SK-N-SH treated with all-trans-retinoic acid at 6 μM for 48 hours (cell line): Measurements from ENCODE around the gene PTPRC.

Experiments used
- CREB5 ChIP-seq: fragments of 250-450 bp; sonication (Bioruptor Pico); IDR thresholded peaks from 2 replicates; pipeline ENCODE4 v1.5.1; 2020; ENCODE audit warnings: low read depth, mild to moderate bottlenecking, moderate library complexity
- ESRRG ChIP-seq: fragments of 250-450 bp; sonication (Bioruptor Pico); IDR thresholded peaks from 2 replicates; pipeline ENCODE4 v1.6.1; 2021; ENCODE audit warnings: mild to moderate bottlenecking
- GLIS3 ChIP-seq: fragments of 250-450 bp; sonication (Bioruptor Pico); IDR thresholded peaks from 2 replicates; pipeline ENCODE4 v1.5.0; 2020; ENCODE audit warnings: mild to moderate bottlenecking, moderate library complexity
- OSR1 ChIP-seq: fragments of 250-450 bp; sonication (Bioruptor Pico); IDR thresholded peaks from 2 replicates; pipeline ENCODE4 v1.8.0; 2022; ENCODE audit warnings: moderate library complexity, mild to moderate bottlenecking, inconsistent platforms
- PPARA ChIP-seq: fragments of 250-450 bp; sonication (Bioruptor Pico); IDR thresholded peaks from 2 replicates; pipeline ENCODE4 v1.5.0; 2020; ENCODE audit warnings: mild to moderate bottlenecking, borderline replicate concordance
- ZC3H10 ChIP-seq: fragments of 250-450 bp; sonication (Bioruptor Pico); IDR thresholded peaks from 2 replicates; pipeline ENCODE4 v1.5.1; 2021; ENCODE audit warnings: mild to moderate bottlenecking, moderate library complexity
- ZFP3 ChIP-seq: fragments of 250-450 bp; sonication (Bioruptor Pico); IDR thresholded peaks from 2 replicates; pipeline ENCODE4 v1.5.0; 2020; ENCODE audit warnings: mild to moderate bottlenecking, moderate library complexity
- ZFP30 ChIP-seq: fragments of 450-650 bp; formaldehyde crosslinking; IDR thresholded peaks from 2 replicates; pipeline ENCODE4 v1.5.0; 2022; ENCODE audit warnings: mild to moderate bottlenecking, moderate library complexity
- ZNF565 ChIP-seq: fragments of 450-650 bp; formaldehyde crosslinking; conservative IDR thresholded peaks from 2 replicates; pipeline ENCODE4 v1.5.0; 2020; ENCODE audit warnings: low read depth, mild to moderate bottlenecking, moderate library complexity
- ZNF70 ChIP-seq: fragments of 450-650 bp; formaldehyde crosslinking; IDR thresholded peaks from 2 replicates; pipeline ENCODE4 v1.5.0; 2020; ENCODE audit warnings: mild to moderate bottlenecking, moderate library complexity
- ZNF8 ChIP-seq: fragments of 450-650 bp; formaldehyde crosslinking; IDR thresholded peaks from 2 replicates; pipeline ENCODE4 v1.5.0; 2020; ENCODE audit warnings: mild to moderate bottlenecking, moderate library complexity
- TF ChIP-seq, protein P1 (sequence below): fragments of 250-450 bp; sonication (Bioruptor Pico); IDR thresholded peaks from 2 replicates; pipeline ENCODE4 v1.5.0; 2020; ENCODE audit warnings: mild to moderate bottlenecking, moderate library complexity
- TF ChIP-seq, protein P2 (sequence below): fragments of 250-450 bp; sonication (Bioruptor Pico); IDR thresholded peaks from 2 replicates; pipeline ENCODE4 v1.8.0; 2021; ENCODE audit warnings: low read depth, mild to moderate bottlenecking, moderate library complexity, borderline replicate concordance
- TF ChIP-seq, protein P3 (sequence below): fragments of 250-450 bp; sonication (Bioruptor Pico); IDR thresholded peaks from 2 replicates; pipeline ENCODE4 v1.5.1; 2021; ENCODE audit warnings: mild to moderate bottlenecking, moderate library complexity

- TF ChIP-seq, protein P1, sequence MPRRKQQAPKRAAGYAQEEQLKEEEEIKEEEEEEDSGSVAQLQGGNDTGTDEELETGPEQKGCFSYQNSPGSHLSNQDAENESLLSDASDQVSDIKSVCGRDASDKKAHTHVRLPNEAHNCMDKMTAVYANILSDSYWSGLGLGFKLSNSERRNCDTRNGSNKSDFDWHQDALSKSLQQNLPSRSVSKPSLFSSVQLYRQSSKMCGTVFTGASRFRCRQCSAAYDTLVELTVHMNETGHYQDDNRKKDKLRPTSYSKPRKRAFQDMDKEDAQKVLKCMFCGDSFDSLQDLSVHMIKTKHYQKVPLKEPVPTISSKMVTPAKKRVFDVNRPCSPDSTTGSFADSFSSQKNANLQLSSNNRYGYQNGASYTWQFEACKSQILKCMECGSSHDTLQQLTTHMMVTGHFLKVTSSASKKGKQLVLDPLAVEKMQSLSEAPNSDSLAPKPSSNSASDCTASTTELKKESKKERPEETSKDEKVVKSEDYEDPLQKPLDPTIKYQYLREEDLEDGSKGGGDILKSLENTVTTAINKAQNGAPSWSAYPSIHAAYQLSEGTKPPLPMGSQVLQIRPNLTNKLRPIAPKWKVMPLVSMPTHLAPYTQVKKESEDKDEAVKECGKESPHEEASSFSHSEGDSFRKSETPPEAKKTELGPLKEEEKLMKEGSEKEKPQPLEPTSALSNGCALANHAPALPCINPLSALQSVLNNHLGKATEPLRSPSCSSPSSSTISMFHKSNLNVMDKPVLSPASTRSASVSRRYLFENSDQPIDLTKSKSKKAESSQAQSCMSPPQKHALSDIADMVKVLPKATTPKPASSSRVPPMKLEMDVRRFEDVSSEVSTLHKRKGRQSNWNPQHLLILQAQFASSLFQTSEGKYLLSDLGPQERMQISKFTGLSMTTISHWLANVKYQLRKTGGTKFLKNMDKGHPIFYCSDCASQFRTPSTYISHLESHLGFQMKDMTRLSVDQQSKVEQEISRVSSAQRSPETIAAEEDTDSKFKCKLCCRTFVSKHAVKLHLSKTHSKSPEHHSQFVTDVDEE (CRISPR knock-in tag) = no peak
- TF ChIP-seq ZNF8 (CRISPR knock-in tag) (no peak), ZFP30 (CRISPR knock-in tag) (no peak), CREB5 (CRISPR knock-in tag) (no peak), PPARA (CRISPR knock-in tag) (no peak), ESRRG (CRISPR knock-in tag) (no peak), ZNF565 (CRISPR knock-in tag) (no peak), ZC3H10 (CRISPR knock-in tag) (no peak), OSR1 (CRISPR knock-in tag) (no peak), GLIS3 (CRISPR knock-in tag) (no peak), ZNF70 (CRISPR knock-in tag) (no peak), ZFP3 (CRISPR knock-in tag) (no peak)
- TF ChIP-seq, protein P2, sequence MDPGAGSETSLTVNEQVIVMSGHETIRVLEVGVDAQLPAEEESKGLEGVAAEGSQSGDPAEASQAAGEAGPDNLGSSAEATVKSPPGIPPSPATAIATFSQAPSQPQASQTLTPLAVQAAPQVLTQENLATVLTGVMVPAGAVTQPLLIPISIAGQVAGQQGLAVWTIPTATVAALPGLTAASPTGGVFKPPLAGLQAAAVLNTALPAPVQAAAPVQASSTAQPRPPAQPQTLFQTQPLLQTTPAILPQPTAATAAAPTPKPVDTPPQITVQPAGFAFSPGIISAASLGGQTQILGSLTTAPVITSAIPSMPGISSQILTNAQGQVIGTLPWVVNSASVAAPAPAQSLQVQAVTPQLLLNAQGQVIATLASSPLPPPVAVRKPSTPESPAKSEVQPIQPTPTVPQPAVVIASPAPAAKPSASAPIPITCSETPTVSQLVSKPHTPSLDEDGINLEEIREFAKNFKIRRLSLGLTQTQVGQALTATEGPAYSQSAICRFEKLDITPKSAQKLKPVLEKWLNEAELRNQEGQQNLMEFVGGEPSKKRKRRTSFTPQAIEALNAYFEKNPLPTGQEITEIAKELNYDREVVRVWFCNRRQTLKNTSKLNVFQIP (CRISPR knock-in tag) = no peak
- TF ChIP-seq, protein P3, sequence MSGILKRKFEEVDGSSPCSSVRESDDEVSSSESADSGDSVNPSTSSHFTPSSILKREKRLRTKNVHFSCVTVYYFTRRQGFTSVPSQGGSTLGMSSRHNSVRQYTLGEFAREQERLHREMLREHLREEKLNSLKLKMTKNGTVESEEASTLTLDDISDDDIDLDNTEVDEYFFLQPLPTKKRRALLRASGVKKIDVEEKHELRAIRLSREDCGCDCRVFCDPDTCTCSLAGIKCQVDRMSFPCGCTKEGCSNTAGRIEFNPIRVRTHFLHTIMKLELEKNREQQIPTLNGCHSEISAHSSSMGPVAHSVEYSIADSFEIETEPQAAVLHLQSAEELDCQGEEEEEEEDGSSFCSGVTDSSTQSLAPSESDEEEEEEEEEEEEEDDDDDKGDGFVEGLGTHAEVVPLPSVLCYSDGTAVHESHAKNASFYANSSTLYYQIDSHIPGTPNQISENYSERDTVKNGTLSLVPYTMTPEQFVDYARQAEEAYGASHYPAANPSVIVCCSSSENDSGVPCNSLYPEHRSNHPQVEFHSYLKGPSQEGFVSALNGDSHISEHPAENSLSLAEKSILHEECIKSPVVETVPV (CRISPR knock-in tag) = no peak
These were observed 63.1 kb downstream of the PTPRC start for GRCh38 chr1:198701766-198702539.
